GM18502 (cell line): ENCODE results near the gene GOLGA6L9.
A peak's percentile ranks its signal among the peaks of the same experiment; 100 is the strongest.
"Not testable (repeated sequence)": the region's sequence is repeated elsewhere in the genome, so short reads cannot be mapped to it uniquely, and the experiment has no call there.

ENCODE experiments used
- ATAC-seq: cut with Tn5 transposase; IDR thresholded peaks from one replicate; pipeline ENCODE4 v1.9.1; 2021; ENCODE audit warnings: mild to moderate bottlenecking; ENCODE audit not compliant: unreplicated experiment, poor library complexity

The GOLGA6L9 gene

DNA sequence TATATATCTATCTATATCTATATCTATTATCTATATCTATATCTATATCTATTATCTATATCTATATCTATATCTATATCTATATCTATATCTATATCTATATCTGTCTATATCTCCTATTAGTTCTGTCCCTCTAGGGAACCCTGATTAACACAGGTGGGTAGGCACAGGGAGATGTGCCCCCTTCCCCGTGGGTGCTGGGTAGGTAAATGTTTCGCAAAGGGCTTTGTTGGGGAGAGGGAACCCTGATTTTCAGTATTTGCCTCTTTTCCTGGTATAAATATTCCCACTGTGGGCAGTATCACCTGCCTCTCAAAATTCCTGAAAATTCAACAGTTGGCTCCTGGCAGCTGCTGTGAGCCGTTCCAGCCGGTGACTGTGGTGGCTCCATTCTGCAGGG lies 27.7 kb downstream of the GOLGA6L9 start:
- not testable (repeated sequence) for ATAC-seq

DNA sequence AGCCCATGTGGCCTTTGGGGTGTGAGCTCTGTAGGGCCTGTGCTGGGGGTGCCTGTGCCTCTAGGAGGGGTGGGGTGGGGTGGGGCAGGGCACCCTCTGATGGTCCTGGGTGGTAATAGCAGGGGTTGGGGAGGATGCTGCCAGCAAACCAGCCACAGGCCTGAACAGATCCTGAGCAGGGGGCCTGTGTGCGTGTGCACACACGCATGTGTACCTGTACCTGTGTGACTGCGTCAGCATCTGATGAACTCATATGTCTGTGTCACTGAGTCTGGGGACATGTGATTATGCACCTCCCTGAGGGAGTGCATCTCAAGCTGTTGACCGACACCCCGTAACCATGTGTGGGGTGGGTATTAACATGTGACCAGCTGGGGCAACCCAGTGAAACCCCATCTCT lies 36.0 kb downstream of the GOLGA6L9 start:
- ATAC-seq: not testable (repeated sequence)

DNA sequence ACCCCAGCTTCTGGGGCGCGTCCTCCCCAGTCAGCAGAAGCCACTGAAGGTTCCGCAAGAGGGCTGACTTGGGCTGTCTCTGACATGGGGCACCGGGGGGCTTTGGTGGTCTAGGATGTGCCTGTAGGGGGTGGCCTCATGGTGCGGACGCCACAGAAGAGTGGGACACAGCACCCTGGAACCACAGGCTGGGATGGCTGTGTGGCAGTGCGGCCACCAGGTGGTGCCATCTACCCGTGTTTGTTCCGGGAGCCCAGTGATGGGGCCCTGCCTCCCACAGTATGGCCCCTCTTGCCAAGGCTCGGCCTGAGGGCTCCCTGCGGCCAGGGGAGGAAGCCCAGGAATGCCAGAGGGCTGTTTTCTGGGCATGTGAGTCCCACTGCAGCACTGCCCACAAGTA lies 38.6 kb downstream of the GOLGA6L9 start:
- ATAC-seq: peak; percentile 92

DNA sequence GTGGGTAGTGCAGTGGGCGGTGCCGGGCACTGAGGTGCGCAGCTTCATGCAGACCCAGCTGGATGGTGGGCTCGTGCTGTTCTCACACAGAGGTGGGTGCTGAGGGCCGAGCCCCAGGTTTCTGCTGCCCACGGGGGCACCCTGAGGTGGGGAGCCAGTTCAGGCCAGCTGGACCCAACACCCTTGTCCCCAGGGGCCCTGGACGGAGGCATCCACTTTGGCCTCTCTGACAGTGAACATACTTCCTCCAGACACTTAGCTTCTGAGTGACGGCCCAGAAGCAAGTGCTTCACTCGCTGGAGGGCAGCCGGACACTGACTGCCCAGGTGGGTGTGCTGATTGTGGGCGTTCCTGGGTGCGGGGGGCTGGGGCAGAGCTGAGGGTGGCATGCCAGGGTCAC lies 39.8 kb downstream of the GOLGA6L9 start:
- ATAC-seq: not testable (repeated sequence)

DNA sequence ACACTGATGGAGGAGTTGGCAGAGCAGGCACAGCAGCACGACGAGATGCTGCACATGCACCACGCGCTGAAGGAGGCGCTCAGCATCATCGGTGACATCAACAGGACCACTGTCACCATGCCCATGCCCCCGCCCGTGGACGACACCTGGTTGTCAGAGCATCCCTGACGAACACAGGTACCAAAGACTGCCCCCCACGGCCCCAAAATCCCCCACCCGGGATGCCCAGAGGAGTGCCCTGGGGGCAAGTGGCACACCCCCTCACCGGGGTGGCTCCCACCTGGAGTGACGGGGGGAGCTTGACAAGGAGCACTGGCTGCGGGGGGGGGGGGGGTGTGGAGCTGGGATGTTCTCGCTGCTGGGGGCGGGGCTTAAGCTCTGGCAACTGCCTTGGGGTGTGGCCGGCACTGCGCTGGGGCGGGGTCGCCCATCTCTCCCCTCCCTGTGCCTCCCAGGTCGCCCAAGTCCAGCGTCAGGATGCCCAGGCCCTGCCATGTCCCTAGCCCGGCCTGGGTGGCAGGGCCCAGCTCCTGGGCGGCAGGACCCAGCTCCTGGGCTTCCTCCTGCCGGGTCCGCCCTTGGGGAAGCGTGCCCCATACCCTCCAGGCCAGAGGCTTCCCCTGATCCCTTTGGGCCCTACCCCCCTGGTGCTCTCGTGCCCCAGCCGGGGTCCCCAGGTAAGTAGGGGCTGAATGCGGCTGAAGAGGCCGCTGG lies 42.8 kb downstream of the GOLGA6L9 start:
- ATAC-seq: not testable (repeated sequence)

DNA sequence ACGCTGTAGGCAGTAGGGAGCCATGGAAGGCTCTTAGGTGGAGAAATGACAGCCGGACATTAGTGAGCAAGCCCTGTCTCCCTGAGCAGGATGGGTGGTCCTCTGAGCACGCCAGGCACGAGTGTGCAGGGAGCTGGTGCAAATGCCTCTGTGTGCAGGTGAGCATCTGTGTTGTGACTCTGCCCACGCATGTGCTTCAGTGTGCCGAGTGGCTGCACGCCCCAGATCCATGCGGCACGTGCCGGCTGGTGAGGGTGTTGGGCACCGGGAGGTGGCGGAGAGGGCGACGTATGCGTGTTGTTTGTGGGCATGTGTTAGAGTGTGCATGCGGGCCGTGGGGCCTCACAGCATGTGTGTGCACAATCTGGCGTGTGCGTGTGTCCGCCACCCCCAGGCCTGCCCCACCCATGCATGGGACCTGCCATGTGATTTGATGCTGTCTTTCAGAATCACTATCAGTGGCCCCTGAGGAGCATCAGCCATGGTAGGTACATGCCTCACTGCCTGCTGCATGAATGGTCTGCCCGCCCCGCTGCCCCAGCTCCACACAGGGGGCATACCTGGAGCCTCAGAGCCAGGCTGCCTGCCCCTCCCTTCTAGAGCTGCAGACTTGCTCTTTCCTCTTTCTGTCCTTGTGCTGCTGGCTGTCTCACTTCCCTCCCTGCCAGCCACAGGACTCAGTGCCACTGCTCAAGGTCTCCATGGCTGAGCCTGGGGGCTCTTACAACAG lies 45.1 kb downstream of the GOLGA6L9 start:
- not testable (repeated sequence) for ATAC-seq

DNA sequence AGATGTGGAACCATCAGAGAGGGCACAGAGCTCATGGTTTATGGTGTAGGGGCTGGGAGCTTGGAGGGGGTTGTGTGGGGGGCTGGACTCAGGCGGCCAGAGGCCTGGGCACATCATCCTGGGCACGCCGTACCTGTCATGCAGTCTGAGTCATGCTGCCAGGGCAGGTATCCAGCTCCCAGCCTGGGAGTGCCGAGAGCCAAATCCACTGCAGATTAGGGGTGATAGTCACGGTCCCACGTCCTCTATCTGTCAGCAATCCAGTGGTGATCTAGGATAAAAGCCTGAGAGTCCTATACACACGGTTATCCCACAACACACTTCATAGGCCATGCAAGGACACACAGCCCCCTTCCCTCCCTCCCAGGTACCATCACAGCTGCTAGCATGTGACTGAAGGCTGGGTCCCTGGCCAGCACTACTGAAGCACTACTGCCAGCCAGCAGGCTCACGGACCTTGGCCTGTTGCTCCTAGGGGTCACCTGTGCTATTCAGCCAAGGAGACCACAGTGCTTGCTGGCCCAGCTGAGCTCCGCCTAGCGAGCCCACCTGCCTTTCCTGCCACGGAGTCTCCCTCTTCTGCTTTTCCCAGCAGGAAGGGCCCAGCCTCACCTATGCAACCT lies 45.8 kb downstream of the GOLGA6L9 start:
- not testable (repeated sequence) for ATAC-seq

DNA sequence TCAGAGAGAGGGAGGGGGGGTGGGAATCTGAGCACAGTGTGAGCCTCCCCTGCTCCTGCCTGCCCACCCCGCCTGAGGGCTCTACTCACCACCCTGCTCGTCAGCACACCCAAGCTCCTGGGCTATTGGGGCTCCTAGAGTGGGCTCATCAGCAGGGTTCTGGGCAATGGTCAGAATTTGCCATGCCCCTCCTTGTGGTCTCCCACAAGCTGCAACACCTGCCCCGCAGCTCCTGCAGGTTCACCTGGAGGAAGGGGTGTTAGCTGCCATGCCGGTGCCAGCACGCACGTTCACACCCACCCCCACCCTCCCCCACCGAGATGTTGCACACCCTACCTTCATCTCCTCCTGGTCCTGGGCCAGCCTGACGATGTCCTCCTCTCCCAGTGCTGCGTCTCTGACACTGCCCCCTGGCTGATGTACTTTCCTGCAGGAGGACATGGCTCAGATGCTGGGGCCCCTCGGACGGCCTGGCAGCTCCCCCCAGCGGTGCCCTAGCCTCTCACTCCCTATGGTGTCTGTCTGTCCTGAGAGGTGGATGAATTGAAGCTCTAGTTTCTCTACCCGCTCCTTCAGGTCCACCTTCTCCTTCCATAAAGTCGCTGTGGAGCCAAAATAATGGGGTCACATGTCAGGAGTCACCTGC lies 47.2 kb downstream of the GOLGA6L9 start:
- ATAC-seq: not testable (repeated sequence)

DNA sequence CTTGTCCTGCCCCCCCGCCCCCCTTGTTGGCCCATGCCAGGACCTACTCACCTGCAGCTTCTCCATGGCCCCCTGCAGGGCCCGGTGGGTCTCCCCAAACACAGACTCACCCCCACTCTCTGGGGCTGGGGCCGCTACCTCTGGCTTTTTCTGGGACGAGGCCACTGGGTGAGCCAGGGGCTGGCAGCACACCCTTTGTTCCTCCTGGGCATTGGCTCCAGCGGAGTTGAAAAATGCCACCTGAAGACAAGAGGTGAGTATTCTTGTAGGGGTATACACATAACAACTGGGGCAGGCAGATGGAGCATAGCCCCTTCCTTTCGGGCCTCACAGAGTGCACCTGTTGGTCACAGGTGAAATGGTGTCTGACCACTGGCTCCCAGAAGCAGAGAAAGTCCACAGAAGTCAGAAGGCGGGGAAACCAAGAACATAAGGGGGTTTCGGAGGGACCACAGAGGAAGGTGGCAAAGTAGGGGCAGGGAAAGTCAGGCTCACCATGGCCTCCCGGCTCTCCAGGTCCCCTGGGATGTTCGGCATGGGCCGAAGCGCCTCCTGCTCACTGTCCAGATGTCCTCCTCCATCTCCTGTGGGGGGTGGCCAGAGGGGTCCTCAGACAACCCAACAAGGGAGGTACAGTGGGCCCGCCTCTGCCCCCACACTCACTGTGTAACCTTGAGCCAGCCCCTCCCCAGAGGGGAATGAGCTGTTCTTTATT lies 47.9 kb downstream of the GOLGA6L9 start:
- ATAC-seq: not testable (repeated sequence)
